DND-41 (cell line): ENCODE data around the gene ADH4.

Source experiments
- ATAC-seq: fragments of 200-7000 bp; cut with Tn5 transposase; 3 replicates; pipeline ENCODE4 v1.9.1; 2021; ENCODE audit warnings: low read depth; ENCODE audit not compliant: insufficient read depth
- DNase-seq: peaks from one replicate; pipeline ENCODE4 v3.0.0-alpha.2; 2020
- H2AFZ ChIP-seq: 2 replicates; pipeline ENCODE4 v1.6.0; 2012; ENCODE audit warnings: low read depth, low read length
- H3K27ac ChIP-seq: 2 replicates; pipeline ENCODE4 v1.5.1; 2012; ENCODE audit warnings: low read length, inconsistent platforms
- H3K27me3 ChIP-seq: fragments of 200-600 bp; sonication (generic); 2 replicates; pipeline ENCODE4 v1.6.0; 2012; ENCODE audit warnings: low read length, mild to moderate bottlenecking, inconsistent platforms; ENCODE audit not compliant: insufficient read depth, poor library complexity
- H3K36me3 ChIP-seq: 2 replicates; pipeline ENCODE4 v1.5.1; 2012; ENCODE audit warnings: low read length, inconsistent platforms; ENCODE audit not compliant: insufficient read depth
- H3K4me1 ChIP-seq: 2 replicates; pipeline ENCODE4 v1.5.1; 2012; ENCODE audit warnings: mild to moderate bottlenecking, low read length; ENCODE audit not compliant: insufficient read depth
- H3K4me2 ChIP-seq: 2 replicates; pipeline ENCODE4 v1.6.0; 2012; ENCODE audit warnings: mild to moderate bottlenecking, moderate library complexity, low read length, inconsistent platforms; ENCODE audit not compliant: insufficient read depth
- H3K4me3 ChIP-seq, 2 experiments: fragments of 200-600 bp in 1 of 2; shearing (Covaris generic) in 1 of 2; 2 replicates each; pipeline ENCODE4 v1.5.1; 2012 to 2016; ENCODE audit warnings: inconsistent platforms in 2 of 2, low read length in 2 of 2, mild to moderate bottlenecking in 2 of 2, low read depth in 1 of 2, moderate library complexity in 1 of 2
- H3K79me2 ChIP-seq: 2 replicates; pipeline ENCODE4 v1.6.0; 2012; ENCODE audit warnings: low read length, inconsistent platforms; ENCODE audit not compliant: insufficient read depth
- H3K9ac ChIP-seq: 2 replicates; pipeline ENCODE4 v1.6.0; 2012; ENCODE audit warnings: low read depth, mild to moderate bottlenecking, inconsistent platforms, low read length, moderate library complexity
- H3K9me3 ChIP-seq: 2 replicates; pipeline ENCODE4 v1.5.1; 2012; ENCODE audit warnings: low read length, moderate library complexity, mild to moderate bottlenecking, inconsistent platforms; ENCODE audit not compliant: insufficient read depth, severe bottlenecking
- H4K20me1 ChIP-seq: 2 replicates; pipeline ENCODE4 v1.6.0; 2012; ENCODE audit warnings: low read length; ENCODE audit not compliant: insufficient read depth
- CTCF ChIP-seq: IDR thresholded peaks from 2 replicates; pipeline ENCODE4 v1.5.1; 2012; ENCODE audit warnings: borderline replicate concordance, low read length, moderate library complexity, mild to moderate bottlenecking; ENCODE audit not compliant: poor library complexity, severe bottlenecking; ENCODE audit errors: extremely low read depth
- EZH2 ChIP-seq: IDR thresholded peaks from 3 replicates; pipeline ENCODE4 v1.6.1; 2012; ENCODE audit warnings: borderline replicate concordance, low read depth, mild to moderate bottlenecking, moderate library complexity, low read length, inconsistent platforms; ENCODE audit not compliant: severe bottlenecking

Gene ADH4

DNA sequence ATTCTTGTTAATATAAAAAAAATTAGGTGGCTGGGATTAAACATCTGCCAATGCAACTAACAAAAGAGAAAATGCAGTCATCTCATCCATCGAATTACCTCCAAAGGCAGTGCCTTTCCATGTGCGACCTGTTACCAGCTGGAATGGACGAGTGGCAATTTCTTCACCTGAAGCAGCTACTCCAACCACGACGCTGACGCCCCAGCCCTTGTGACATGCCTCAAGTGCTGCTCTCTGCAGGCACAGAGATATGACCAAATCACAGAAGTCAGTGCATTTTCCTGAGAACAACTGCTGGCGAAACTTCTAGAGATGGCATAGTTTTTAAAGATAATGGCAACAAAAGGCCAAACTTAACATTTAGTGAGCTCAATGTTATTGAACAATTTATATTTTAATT is 69.3 kb downstream of the ADH4 start:
- Histone ChIP-seq H3K27ac (no peak overlapping the region), H2AFZ (no peak overlapping the region), H3K79me2 (peaks cover 8% of the 10 kb centered on the region; the same call in 1 of the 2 replicates), H3K4me2 (no peak overlapping the region), H3K4me3 (no peak overlapping the region), H4K20me1 (no peaks in the 10 kb centered on the region; the same call in 1 of the 2 replicates), H3K27me3 (no peaks in the 10 kb centered on the region), H3K9me3 (no peaks in the 10 kb centered on the region), H3K4me1 (no peaks in the 10 kb centered on the region), H3K36me3 (peaks cover 95% of the 10 kb centered on the region), H3K9ac (no peak overlapping the region)
- TF ChIP-seq CTCF, result no peak
- no peak for TF ChIP-seq EZH2
- DNase-seq, result no peak
- no peak for ATAC-seq
